Loucy (cell line): Measurements from ENCODE around the gene PKNOX2.

Experiments used
- CTCF ChIP-seq: fragments of 200-600 bp; sonication (generic); conservative IDR thresholded peaks from 2 replicates; pipeline ENCODE4 v1.5.1; 2014; ENCODE audit warnings: mild to moderate bottlenecking, antibody characterized with exemption, low read length
- EZH2phosphoT487 ChIP-seq: fragments of 200-600 bp; IDR thresholded peaks from 2 replicates; pipeline ENCODE4 v1.6.1; 2018; ENCODE audit warnings: antibody characterized with exemption, mild to moderate bottlenecking, moderate library complexity, borderline replicate concordance

DNA sequence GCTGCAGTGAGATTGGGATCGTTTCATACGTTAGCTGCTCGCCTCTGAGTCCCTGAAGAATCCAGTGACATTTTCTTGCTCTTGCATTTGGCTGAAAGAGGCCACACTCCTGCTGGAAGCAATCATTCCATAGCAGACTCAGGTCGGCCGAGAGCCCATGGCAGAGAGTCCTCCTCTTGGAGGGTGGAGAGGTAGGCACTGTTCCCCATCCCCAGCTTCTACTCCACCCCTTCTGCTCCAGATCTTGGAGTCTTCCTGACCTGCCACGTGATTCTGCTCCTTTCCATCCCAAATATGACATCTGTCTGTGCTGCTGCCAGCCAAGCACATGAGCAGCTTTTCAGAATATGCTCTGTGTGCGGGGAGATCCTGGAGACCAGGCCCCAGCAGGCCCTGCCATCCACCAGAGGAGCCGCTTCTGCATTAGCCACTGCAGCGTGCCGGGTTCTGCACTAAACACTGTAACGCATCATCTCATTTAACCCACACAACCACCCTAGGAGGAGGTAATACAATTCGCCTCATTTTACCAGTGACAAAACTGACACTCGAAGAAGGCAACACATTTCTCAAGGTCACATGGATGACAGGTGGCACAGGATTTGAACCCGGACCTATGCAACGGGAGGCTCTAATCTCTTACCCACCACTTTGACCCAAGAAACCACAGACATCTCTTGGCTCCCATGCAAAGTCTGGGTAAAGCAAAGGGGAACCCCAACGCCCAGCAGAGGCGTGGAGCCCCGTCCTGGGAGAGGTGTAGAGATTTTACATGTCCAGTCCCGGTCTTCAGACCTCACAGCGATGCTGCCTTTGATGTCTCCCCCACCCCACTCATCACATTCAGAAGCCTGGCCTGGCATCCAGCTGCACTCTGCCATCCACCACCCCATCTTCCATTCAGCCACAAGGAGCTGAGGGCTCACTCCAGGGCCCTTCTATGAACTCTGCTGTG, 252.7 kb downstream of the PKNOX2 start:
- TF ChIP-seq CTCF = no peak
- TF ChIP-seq EZH2phosphoT487 = no peak
